ENCODE measurements around the gene NHS.

DNA sequence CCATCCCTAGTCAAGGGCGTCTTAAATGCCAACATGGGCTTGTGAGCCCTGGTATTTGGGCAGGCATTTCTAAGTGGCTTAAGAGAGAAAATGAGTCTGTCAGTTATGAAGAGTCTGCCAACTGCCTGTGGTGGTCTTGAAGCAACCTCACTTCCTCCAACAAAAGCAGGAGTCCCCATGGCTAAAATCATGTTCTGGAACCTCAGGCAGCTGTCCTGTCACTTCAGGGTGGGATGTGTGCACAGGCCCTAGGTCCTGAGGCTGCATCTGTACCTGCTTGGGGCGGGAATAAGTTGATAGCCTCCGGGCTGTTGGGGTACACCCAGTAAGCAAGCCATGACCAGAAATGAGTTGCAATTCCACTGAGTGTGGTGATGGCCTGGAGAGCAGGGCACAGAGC is 247.3 kb downstream of the NHS start:
- TF ChIP-seq POLR2A (IDR thresholded peaks at IDR 0.05), result no peak
- TF ChIP-seq, protein P1, sequence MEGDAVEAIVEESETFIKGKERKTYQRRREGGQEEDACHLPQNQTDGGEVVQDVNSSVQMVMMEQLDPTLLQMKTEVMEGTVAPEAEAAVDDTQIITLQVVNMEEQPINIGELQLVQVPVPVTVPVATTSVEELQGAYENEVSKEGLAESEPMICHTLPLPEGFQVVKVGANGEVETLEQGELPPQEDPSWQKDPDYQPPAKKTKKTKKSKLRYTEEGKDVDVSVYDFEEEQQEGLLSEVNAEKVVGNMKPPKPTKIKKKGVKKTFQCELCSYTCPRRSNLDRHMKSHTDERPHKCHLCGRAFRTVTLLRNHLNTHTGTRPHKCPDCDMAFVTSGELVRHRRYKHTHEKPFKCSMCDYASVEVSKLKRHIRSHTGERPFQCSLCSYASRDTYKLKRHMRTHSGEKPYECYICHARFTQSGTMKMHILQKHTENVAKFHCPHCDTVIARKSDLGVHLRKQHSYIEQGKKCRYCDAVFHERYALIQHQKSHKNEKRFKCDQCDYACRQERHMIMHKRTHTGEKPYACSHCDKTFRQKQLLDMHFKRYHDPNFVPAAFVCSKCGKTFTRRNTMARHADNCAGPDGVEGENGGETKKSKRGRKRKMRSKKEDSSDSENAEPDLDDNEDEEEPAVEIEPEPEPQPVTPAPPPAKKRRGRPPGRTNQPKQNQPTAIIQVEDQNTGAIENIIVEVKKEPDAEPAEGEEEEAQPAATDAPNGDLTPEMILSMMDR (IDR thresholded peaks at IDR 0.05), result no peak
- no peak for TF ChIP-seq EP300 (IDR thresholded peaks at IDR 0.05)
